Endodermal cell (in vitro differentiated cells): ENCODE results near the gene HMCN2. TPM values are rescaled to one million over a fixed set of nuclear protein-coding genes. Genes with fewer than 3 reads are reported as not detected.
"Not testable (repeated sequence)": the region's sequence is repeated elsewhere in the genome, so short reads cannot be mapped to it uniquely, and the experiment has no call there.

Experiments used
- DNase-seq: peaks from one replicate; pipeline ENCODE4 v3.0.0-alpha.2; 2017
- H3K27ac ChIP-seq: 2 replicates; pipeline ENCODE4 v1.5.1; 2013; ENCODE audit warnings: mild to moderate bottlenecking, low read depth, low read length, moderate library complexity
- H3K27me3 ChIP-seq: 2 replicates; pipeline ENCODE4 v1.6.1; 2013; ENCODE audit warnings: mild to moderate bottlenecking, low read length, moderate library complexity; ENCODE audit not compliant: insufficient read depth, control insufficient read depth, poor library complexity, severe bottlenecking
- H3K36me3 ChIP-seq: 2 replicates; pipeline ENCODE4 v1.7.0; 2013; ENCODE audit warnings: mild to moderate bottlenecking, low read length, moderate library complexity; ENCODE audit not compliant: control insufficient read depth, insufficient read depth
- H3K4me1 ChIP-seq: one replicate; pipeline ENCODE4 v1.7.0; 2013; ENCODE audit warnings: low read length; ENCODE audit not compliant: control insufficient read depth, insufficient read depth
- H3K4me3 ChIP-seq: 2 replicates; pipeline ENCODE4 v1.5.1; 2013; ENCODE audit warnings: mild to moderate bottlenecking, low read length, moderate library complexity
- H3K9ac ChIP-seq: 2 replicates; pipeline ENCODE4 v1.6.1; 2013; ENCODE audit warnings: mild to moderate bottlenecking, low read length, moderate library complexity; ENCODE audit not compliant: poor library complexity, severe bottlenecking; ENCODE audit errors: extremely low read depth
- H3K9me3 ChIP-seq: 2 replicates; pipeline ENCODE4 v1.6.1; 2013; ENCODE audit warnings: mild to moderate bottlenecking, low read length, moderate library complexity; ENCODE audit not compliant: control insufficient read depth
- H3K27ac Mint-ChIP-seq: 2 replicates; pipeline ENCODE4 v1.8.0; 2020; ENCODE audit warnings: mixed read lengths
- H3K27me3 Mint-ChIP-seq: 2 replicates; pipeline ENCODE4 v1.8.0; 2021; ENCODE audit warnings: mild to moderate bottlenecking, mixed read lengths; ENCODE audit not compliant: insufficient read depth
- H3K36me3 Mint-ChIP-seq: 2 replicates; pipeline ENCODE4 v1.8.0; 2020; ENCODE audit warnings: low read depth, mixed read lengths
- H3K4me1 Mint-ChIP-seq: 2 replicates; pipeline ENCODE4 v1.8.0; 2020; ENCODE audit warnings: mixed read lengths
- H3K4me3 Mint-ChIP-seq: 2 replicates; pipeline ENCODE4 v1.8.0; 2020; ENCODE audit warnings: mild to moderate bottlenecking, moderate library complexity, mixed read lengths
- H3K9me3 Mint-ChIP-seq: 2 replicates; pipeline ENCODE4 v1.8.0; 2020; ENCODE audit warnings: mild to moderate bottlenecking, mixed read lengths
- WGBS, 2 experiments: methylation state at CpG; one replicate each; pipeline versions ENCODE4 v1.1.5 to v1.1.7; 2013; ENCODE audit warnings: missing lambda C conversion rate in 2 of 2, mixed read lengths in 1 of 2; ENCODE audit not compliant: insufficient coverage in 1 of 2, insufficient read length in 1 of 2; 5-methylcytosine and 5-hydroxymethylcytosine counted together
- total RNA-seq, 2 donors: library from RNA; stranded (reverse); fragmentation: NEBNext Ultra II Directional in 1 of 2; extraction: Animal tissue kit (Norgen Biotek cat#: 25700) in 1 of 2; gene quantifications; 2 replicates in 1 of 2; 3 replicates in 1 of 2; pipeline ENCODE4 v1.2.1, GENCODE V29; 2021
- TF ChIP-seq, protein P1 (sequence below): fragments of 200-600 bp; sonication (generic); conservative IDR thresholded peaks from 2 replicates; pipeline ENCODE4 v1.5.0; 2021; ENCODE audit warnings: antibody characterized with exemption, mild to moderate bottlenecking

The HMCN2 gene
- total RNA-seq, 2 donors from 2014 or later = 3.3 to 3.9 TPM

DNA sequence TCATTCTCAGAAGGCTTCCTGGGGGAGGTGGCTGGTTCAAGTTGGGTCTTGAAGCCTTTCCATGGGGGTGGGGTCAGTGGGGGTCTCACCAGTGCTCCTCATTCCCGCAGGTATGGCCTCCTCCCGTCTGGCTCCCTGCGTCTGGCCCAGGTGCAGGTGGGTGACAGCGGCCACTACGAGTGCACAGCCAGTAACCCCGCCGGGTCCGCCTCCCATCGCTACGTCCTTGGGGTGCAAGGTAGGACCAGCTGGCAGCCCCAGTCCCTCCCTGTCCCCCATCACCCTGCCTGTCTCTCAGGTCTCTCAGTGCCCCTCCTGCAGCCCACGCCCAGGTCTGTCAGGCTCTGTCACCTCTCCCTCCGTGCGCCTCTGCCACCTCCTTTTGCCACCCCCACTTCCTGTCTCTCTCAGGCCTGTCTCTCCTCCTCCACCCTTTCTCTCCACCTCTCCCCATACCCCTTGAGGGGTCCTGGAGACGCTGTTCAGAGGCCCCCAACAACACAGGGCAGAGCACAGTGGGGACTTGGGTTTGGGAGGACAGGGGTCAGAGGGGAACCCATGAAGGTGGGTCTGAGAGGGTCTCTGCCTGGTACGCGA, 72.3 kb downstream of the HMCN2 start:
- Histone ChIP-seq H3K9ac (no peak overlapping the region), H3K27ac (no peak overlapping the region), H3K36me3 (no peaks in the 10 kb centered on the region), H3K4me3 (no peak overlapping the region), H3K4me1 (no peaks in the 10 kb centered on the region), H3K9me3 (no peaks in the 10 kb centered on the region), H3K27me3 (no peaks in the 10 kb centered on the region)
- DNase-seq = no peak
- no peaks in the 10 kb centered on the region for H3K4me1 Mint-ChIP-seq
- H3K4me3 Mint-ChIP-seq = no peak overlapping the region
- no peaks in the 10 kb centered on the region for H3K27me3 Mint-ChIP-seq
- TF ChIP-seq, protein P1, sequence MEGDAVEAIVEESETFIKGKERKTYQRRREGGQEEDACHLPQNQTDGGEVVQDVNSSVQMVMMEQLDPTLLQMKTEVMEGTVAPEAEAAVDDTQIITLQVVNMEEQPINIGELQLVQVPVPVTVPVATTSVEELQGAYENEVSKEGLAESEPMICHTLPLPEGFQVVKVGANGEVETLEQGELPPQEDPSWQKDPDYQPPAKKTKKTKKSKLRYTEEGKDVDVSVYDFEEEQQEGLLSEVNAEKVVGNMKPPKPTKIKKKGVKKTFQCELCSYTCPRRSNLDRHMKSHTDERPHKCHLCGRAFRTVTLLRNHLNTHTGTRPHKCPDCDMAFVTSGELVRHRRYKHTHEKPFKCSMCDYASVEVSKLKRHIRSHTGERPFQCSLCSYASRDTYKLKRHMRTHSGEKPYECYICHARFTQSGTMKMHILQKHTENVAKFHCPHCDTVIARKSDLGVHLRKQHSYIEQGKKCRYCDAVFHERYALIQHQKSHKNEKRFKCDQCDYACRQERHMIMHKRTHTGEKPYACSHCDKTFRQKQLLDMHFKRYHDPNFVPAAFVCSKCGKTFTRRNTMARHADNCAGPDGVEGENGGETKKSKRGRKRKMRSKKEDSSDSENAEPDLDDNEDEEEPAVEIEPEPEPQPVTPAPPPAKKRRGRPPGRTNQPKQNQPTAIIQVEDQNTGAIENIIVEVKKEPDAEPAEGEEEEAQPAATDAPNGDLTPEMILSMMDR = no peak
- no peaks in the 10 kb centered on the region for H3K9me3 Mint-ChIP-seq
- no peak overlapping the region for H3K27ac Mint-ChIP-seq
- H3K36me3 Mint-ChIP-seq = no peaks in the 10 kb centered on the region
- 88 to 92% methylated on average over 9 to 16 of the region's 16 CpGs for WGBS, 2 experiments

DNA sequence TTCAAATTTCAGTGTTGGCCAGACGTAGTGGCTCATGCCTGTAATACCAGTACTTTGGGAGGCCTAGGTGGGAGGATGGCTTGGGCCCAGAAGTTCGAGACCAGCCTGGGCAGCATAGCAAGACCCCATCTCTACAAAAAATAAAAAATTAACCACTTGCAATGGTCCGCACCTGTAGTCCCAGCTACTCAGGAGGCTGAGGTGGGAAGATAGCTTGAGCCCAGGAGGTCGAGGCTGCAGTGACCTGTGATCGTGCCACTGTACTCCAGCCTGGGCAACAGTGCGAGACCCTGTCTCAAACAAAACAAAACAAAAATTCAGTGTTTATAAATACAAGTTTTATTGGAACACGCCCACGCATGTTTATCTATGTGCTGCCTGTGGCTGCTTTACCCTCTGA, 73.3 kb downstream of the HMCN2 start:
- H3K4me1 ChIP-seq, H3K9me3 ChIP-seq, H3K4me3 ChIP-seq, H3K36me3 Mint-ChIP-seq, H3K4me1 Mint-ChIP-seq, H3K36me3 ChIP-seq, H3K4me3 Mint-ChIP-seq, DNase-seq, H3K27me3 ChIP-seq, H3K27ac Mint-ChIP-seq, H3K9ac ChIP-seq, H3K27me3 Mint-ChIP-seq, H3K27ac ChIP-seq, H3K9me3 Mint-ChIP-seq: not testable (repeated sequence)
- 89 to 93% methylated on average over 5 to 8 of the region's 8 CpGs for WGBS, 2 experiments

DNA sequence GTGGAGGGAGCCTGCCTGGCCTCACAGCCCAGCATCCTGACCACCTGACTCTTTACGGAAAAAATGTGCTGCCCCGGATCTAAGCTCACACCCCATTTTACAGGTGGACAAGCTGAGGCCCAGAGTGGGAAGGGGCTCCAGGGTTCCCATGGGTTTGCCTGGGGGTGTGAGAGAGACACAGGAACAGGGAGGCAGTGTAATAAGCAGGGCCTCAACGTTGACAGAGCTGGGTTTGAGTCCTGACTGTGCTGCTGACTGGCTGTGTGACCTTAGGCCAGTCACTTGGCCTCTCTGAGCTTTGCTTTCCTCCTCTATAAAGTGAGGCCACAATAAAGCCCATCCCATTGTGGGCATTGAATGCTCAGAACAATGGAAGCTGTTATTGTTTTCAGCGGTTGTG, 73.7 kb downstream of the HMCN2 start:
- no peaks in the 10 kb centered on the region for H3K27me3 ChIP-seq
- H3K4me1 ChIP-seq = no peaks in the 10 kb centered on the region
- WGBS, 2 experiments = 78 to 100% methylated on average over 1 to 4 of the region's 4 CpGs
- H3K27ac ChIP-seq = no peak overlapping the region
- Mint-ChIP-seq H3K4me1 (no peaks in the 10 kb centered on the region), H3K9me3 (no peaks in the 10 kb centered on the region), H3K27me3 (no peaks in the 10 kb centered on the region), H3K4me3 (no peak overlapping the region), H3K36me3 (no peaks in the 10 kb centered on the region), H3K27ac (no peak overlapping the region)
- H3K9me3 ChIP-seq = no peaks in the 10 kb centered on the region
- H3K9ac ChIP-seq = no peak overlapping the region
- no peaks in the 10 kb centered on the region for H3K36me3 ChIP-seq
- TF ChIP-seq, protein P1 = no peak
- no peak for DNase-seq
- no peak overlapping the region for H3K4me3 ChIP-seq

DNA sequence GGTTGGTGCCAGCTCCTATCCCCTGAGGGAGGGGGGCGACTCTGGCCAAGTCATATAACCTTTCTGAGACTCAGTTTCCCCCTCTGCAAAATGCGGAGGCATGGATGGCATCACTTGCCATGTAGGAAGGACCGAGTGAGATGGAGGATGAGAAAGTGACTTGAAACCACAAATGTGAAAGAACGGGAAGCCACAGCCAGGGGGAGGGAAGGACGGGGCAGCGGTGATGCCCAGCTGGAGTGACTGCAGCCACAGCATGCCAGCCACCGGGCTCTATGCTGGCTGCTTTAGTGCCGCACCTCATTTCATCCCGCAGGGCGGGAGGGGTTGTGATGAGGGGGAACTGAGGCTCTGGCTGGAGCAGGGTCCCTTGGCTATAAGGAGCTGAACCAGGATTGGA, 74.5 kb downstream of the HMCN2 start:
- Mint-ChIP-seq H3K4me1 (no peaks in the 10 kb centered on the region), H3K4me3 (no peak overlapping the region), H3K27ac (no peak overlapping the region), H3K36me3 (no peaks in the 10 kb centered on the region), H3K27me3 (no peaks in the 10 kb centered on the region), H3K9me3 (no peaks in the 10 kb centered on the region)
- TF ChIP-seq, protein P1 = no peak
- DNase-seq = no peak
- H3K9me3 ChIP-seq = no peaks in the 10 kb centered on the region
- no peaks in the 10 kb centered on the region for H3K36me3 ChIP-seq
- no peaks in the 10 kb centered on the region for H3K4me1 ChIP-seq
- 89 to 91% methylated on average over 6 to 10 of the region's 10 CpGs for whole genome bisulfite sequencing, 2 experiments
- H3K9ac ChIP-seq = no peak overlapping the region
- H3K27ac ChIP-seq = no peak overlapping the region
- no peaks in the 10 kb centered on the region for H3K27me3 ChIP-seq
- H3K4me3 ChIP-seq = no peak overlapping the region

DNA sequence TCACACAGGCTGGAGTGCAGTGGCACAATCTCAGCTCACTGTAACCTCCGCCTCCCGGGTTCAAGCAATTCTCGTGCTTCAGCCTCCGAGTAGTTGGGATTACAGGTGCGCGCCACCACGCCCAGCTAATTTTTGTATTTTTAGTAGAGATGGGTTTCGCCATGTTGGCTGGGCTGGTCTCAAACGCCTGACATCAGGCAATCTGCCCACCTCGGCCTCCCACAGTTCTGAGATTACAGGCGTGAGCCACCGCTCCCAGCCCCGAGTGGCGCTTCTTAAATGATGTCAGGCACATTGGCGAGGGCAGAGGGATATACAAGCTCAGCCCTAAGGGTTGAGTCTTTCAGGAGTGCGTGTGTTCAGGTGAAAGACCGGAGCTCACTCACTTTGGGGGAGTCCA, 75.0 kb downstream of the HMCN2 start:
- H3K4me3 Mint-ChIP-seq, H3K4me1 Mint-ChIP-seq, H3K27ac ChIP-seq, H3K9me3 ChIP-seq, H3K36me3 ChIP-seq, H3K4me1 ChIP-seq, DNase-seq, H3K27me3 ChIP-seq, H3K4me3 ChIP-seq, H3K9me3 Mint-ChIP-seq, H3K27ac Mint-ChIP-seq, H3K36me3 Mint-ChIP-seq, H3K27me3 Mint-ChIP-seq, H3K9ac ChIP-seq: not testable (repeated sequence)
- 92 to 95% methylated on average over 17 of the region's 17 CpGs for WGBS, 2 experiments
